Activated naive CD4-positive, alpha-beta T cell treated with anti-CD3 and anti-CD28 coated beads, Interleukin-2, amount 50 U/mL, for 16 hours (primary cell): ENCODE measurements around the gene OBI1.

ENCODE experiments used
- DNase-seq: peaks from one replicate; pipeline ENCODE4 v3.0.0-alpha.2; 2020

The OBI1 gene

GRCh38 chr13:78638216-78638615, 20.7 kb downstream of the OBI1 start:
- no peak for DNase-seq

- no peak for DNase-seq
Measured at GRCh38 chr13:78636495-78636894, 22.5 kb downstream of the OBI1 start.

GRCh38 chr13:78632996-78633395, 26.0 kb downstream of the OBI1 start:
- DNase-seq = no peak

GRCh38 chr13:78631077-78631476, 27.9 kb downstream of the OBI1 start:
- DNase-seq = no peak

GRCh38 chr13:78630511-78630910, 28.4 kb downstream of the OBI1 start:
- no peak for DNase-seq

- no peak for DNase-seq
Measured at GRCh38 chr13:78625384-78625783, 33.6 kb downstream of the OBI1 start.

GRCh38 chr13:78623132-78623531, 35.8 kb downstream of the OBI1 start:
- DNase-seq = no peak

GRCh38 chr13:78620936-78621470, 38.0 kb downstream of the OBI1 start:
- no peak for DNase-seq

- DNase-seq = no peak
Measured at GRCh38 chr13:78618411-78618810, 40.5 kb downstream of the OBI1 start.

- DNase-seq = no peak
Measured at GRCh38 chr13:78611040-78611439, 47.9 kb downstream of the OBI1 start.

GRCh38 chr13:78610381-78610883, 48.5 kb downstream of the OBI1 start:
- DNase-seq = no peak

GRCh38 chr13:78609464-78610205, 49.3 kb downstream of the OBI1 start:
- no peak for DNase-seq

GRCh38 chr13:78608688-78609463, 50.1 kb downstream of the OBI1 start:
- no peak for DNase-seq

GRCh38 chr13:78608252-78608687, 50.7 kb downstream of the OBI1 start:
- no peak for DNase-seq

- no peak for DNase-seq
Measured at GRCh38 chr13:78607409-78608251, 51.3 kb downstream of the OBI1 start.

- DNase-seq = no peak
Measured at GRCh38 chr13:78606471-78607408, 52.2 kb downstream of the OBI1 start.

GRCh38 chr13:78604782-78605611, 54.0 kb downstream of the OBI1 start:
- DNase-seq = no peak

- peak; percentile 61 for DNase-seq
Measured at GRCh38 chr13:78603240-78603957, 55.6 kb downstream of the OBI1 start, which contains the start of gene POU4F1. POU4F1 (minus strand) TSS chr13:78603552; CDS start chr13:78603326, 226 bp downstream.

- no peak for DNase-seq
Measured at GRCh38 chr13:78602561-78603239, 56.3 kb downstream of the OBI1 start.
